Skin of body (tissue), 1 donor: ENCODE measurements around the gene CNOT2. TPM values are rescaled to one million over a fixed set of nuclear protein-coding genes. Genes with fewer than 3 reads are reported as not detected.

Experiments
- total RNA-seq: library from RNA; depleted of rRNA; stranded (reverse); fragments of >200 nt; gene quantifications from one replicate; pipeline ENCODE4 v1.2.3, GENCODE V29; 2014

CNOT2 gene
- total RNA-seq, 1 donor from 2014 or later = 182 TPM

Other genes with a start within 250 kb of the CNOT2 start
- gene KCNMB4, start 122.9 kb downstream of the CNOT2 start, total RNA-seq = 4.1 TPM